Fibroblast of villous mesenchyme (primary cell): ENCODE measurements around the gene IGF2R. TPM values are rescaled to one million over a fixed set of nuclear protein-coding genes. Genes with fewer than 3 reads are reported as not detected.
A peak's percentile ranks its signal among the peaks of the same experiment; 100 is the strongest.

ENCODE experiments used
- DNase-seq: peaks from one replicate; pipeline ENCODE4 v3.0.0-alpha.2; 2010; ENCODE audit warnings: low read depth
- H3K4me3 ChIP-seq: 2 replicates; pipeline ENCODE4 v1.5.1; 2011; ENCODE audit warnings: low read depth, mild to moderate bottlenecking, low read length
- CTCF ChIP-seq: IDR thresholded peaks from 2 replicates; pipeline ENCODE4 v1.5.1; 2012; ENCODE audit warnings: low read depth, mild to moderate bottlenecking, low read length; ENCODE audit not compliant: insufficient read depth
- total RNA-seq: library from RNA; depleted of rRNA; stranded (reverse); fragments of >200 nt; gene quantifications from 2 replicates; pipeline ENCODE4 v1.2.3, GENCODE V29; 2012

IGF2R gene
- total RNA-seq, 1 donor, result 132 TPM

GRCh38 chr6:160160450-160160849 is 191.6 kb downstream of the IGF2R start:
- TF ChIP-seq CTCF, result peak; percentile 30
- no peak overlapping the region for H3K4me3 ChIP-seq
- DNase-seq, result peak; percentile 37

Other genes starting within 250 kb of the IGF2R start
- gene WTAP, start 241.6 kb upstream of the IGF2R start, total RNA-seq, result 89.5 and 159 TPM in 2 replicates
- gene ACAT2, start 207.0 kb upstream of the IGF2R start, total RNA-seq, result 115 and 119 TPM in 2 replicates
- gene TCP1, start 179.5 kb upstream of the IGF2R start, total RNA-seq, result 219 and 285 TPM in 2 replicates
- 97.3 and 107 TPM in 2 replicates for gene MRPL18, start 178.6 kb upstream of the IGF2R start, total RNA-seq
- 0.32 TPM in 1 of 2 replicates, not detected in the other for gene PNLDC1, start 168.8 kb upstream of the IGF2R start, total RNA-seq
- not detected in 2 replicates for gene MAS1, start 78.1 kb upstream of the IGF2R start, total RNA-seq
- gene SLC22A1, start 152.7 kb downstream of the IGF2R start, total RNA-seq, result 0.32 and 0.86 TPM in 2 replicates